GM18861 (cell line): Measurements from ENCODE around the gene WDR93.

Experiments
- ATAC-seq: cut with Tn5 transposase; IDR thresholded peaks from one replicate; pipeline ENCODE4 v1.9.1; 2021; ENCODE audit not compliant: unreplicated experiment

The WDR93 gene

GRCh38 chr15:89747708-89748682, 57.4 kb downstream of the WDR93 start:
- no peak for ATAC-seq

GRCh38 chr15:89749054-89749453, 58.4 kb downstream of the WDR93 start:
- no peak for ATAC-seq

DNA sequence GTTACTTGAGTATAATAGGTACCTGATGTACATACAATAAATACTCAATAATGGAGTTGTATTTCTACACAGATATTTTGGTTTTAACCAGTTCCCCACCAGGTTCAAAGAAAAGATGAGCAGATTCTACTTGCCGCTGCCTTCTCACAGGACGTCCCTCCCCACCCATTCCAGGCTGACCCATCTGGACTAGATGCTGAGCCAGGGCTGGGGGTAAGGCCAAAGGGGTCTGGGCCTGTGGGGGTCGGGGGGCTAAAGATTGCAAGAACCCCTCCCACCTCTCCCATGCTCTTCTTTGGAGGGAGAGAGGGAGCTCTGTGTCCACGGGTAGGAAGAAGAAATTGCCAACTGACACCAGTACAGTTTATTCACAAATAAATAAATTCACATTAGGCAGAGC, 58.9 kb downstream of the WDR93 start:
- no peak for ATAC-seq

- ATAC-seq: no peak
Measured at GRCh38 chr15:89749951-89750559, 59.4 kb downstream of the WDR93 start.

DNA sequence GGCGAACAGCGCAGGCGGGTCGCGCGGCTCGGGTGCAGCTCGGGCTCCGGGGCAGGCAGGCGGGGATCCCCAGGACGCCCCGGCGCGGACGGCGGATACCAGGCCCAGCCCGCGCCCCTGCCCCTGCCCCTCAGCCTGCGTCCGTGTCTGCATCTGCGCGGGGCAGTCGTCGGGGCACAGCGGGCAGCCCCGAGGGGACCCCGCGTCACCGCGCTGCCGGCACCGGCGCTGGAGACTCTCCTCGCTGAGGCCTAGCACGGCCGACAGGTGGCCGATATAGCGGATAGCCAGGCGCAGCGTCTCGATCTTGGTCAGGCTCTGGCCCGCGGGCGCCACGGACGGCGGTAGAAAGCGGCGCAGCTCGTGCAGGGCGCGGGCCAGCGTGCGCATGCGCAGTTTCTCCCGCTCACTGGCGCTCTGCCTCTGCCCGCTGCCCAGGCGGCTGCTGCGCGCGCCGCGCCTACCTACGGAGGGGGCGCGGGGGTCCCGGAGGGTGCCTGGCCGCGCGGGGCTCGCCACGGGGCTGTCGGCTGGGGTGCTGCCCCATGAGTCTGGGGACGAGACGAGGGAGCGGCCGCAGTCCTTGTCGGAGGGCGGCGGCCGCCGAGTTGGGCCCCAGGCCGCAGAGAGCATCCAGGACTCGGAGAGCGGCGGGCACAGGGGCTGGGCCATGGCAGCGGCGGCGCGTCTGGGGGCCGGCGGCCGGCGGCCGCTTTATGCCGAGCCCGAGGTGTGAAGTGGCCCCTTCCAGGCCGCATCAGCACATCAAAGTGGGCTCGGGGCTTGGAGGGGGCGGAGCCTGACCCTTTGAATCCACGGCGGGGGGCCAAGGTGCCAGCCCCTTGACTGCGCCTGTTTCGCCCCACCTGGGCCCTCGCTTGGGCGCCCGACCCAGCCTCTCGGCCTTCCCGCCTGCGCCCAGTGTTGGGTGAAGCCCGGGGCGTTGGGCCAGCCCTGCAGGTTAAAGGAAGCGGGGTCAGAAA, 60.2 kb downstream of the WDR93 start, which contains the start of gene MESP1:
Gene MESP1, minus strand, starts transcription at position 690 of the 983 bp plus-strand sequence. Its CDS starts 18 bp downstream, at position 672.
- peak; percentile 95 for ATAC-seq

GRCh38 chr15:89751748-89752147, 61.1 kb downstream of the WDR93 start:
- ATAC-seq: no peak

- no peak for ATAC-seq
Measured at GRCh38 chr15:89753855-89754254, 63.2 kb downstream of the WDR93 start.

GRCh38 chr15:89754361-89755154, 63.9 kb downstream of the WDR93 start:
- ATAC-seq: no peak

DNA sequence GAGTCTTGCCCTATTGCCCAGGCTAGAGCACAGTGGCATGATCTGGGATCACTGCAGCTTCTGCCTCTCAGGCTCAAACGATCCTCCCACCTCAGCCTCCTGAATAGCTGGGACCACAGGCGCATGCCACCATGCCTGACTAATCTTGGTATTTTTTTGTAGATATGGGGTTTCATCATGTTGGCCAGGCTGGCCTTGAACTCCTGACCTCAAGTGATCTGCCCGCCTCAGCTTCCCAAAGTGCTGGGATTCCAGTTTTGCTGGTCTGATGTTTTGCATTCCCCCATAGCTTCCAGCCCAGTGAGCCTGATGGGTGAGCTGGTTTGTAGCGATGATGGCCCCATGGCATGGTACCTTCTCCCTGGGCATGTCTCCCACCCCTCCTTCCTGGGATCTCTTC, 65.1 kb downstream of the WDR93 start:
- ATAC-seq: no peak

GRCh38 chr15:89756897-89757296, 66.3 kb downstream of the WDR93 start:
- no peak for ATAC-seq

GRCh38 chr15:89758283-89758682, 67.7 kb downstream of the WDR93 start:
- no peak for ATAC-seq

DNA sequence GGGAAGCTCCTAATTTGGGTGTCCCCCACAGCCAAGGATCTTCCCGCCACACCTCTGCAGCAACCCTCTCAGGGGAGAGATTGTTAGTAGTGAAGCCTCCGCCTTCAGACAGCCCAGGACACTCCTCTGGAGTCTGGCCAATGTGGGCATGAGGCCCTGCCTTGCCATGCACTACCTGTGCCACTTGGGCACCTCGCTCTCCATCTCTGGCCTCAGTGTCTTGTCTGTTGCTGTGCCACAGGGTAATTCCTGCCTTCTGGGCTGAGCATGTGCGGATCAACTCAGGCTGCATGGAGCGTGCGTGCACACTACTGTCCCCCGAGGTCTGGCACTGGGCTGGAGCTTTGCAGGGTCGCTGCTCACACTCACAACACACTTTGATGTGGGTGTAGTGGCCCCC, 68.4 kb downstream of the WDR93 start:
- no peak for ATAC-seq

DNA sequence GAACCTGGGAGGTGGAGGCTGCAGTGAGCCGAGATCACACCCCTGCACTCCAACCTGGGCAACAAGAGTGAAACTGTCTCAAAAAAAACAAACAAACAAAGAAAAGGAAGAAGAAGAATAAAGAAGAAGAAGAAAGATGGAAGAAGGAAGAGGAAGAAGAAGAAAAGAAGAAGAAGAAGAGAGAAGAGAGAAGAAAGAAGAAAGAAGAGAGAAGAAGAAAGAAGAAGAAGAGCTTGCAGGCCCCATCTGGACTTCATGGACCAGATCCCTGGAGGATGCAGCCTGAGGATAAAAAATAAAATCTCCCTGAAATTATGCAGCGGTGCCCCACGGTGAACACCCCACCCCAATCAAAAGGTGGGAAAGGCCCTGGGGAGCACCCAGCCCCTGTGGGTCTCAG, 69.2 kb downstream of the WDR93 start:
- no peak for ATAC-seq

- no peak for ATAC-seq
Measured at GRCh38 chr15:89760303-89761008, 69.8 kb downstream of the WDR93 start.

- no peak for ATAC-seq
Measured at GRCh38 chr15:89761009-89761831, 70.6 kb downstream of the WDR93 start.

DNA sequence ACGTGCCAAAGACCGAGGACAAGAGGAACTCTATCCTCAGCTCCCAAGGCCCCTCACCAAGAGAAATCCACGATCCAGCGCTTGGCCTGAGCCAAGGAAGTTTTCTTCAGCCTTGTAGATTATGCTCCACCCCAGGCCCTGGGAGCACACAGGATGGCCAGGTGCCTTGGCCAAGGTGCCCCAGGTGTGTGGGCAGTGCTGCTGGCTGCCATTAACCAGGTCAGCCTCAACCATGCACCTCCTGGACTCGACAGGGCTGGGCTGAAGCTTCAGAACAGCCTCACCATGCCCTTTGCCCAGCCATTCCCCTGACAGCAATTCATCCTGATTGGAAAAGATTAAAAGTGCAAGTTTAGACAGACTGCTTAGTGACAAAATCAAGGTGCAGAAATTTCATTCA, 71.3 kb downstream of the WDR93 start:
- no peak for ATAC-seq

DNA sequence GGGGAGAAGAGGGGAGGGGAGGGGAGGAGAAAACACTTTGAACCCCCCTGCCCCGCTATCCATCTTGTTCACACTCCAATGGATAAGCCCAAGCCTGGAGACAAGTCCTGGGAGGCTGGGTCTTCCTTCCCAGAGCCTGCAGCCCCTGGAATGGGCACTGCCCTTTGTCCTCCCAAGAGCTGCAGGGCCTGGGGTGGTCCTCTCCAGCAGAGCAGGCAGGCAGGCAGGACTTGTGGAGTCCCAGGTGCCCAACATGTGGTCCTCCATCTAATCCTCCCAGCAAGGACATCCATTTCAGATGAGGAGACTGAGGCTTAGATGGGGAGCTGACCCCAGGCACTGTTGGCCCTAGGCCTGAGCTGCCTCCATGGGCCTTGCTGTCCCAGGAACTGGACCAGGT, 75.1 kb downstream of the WDR93 start:
- ATAC-seq: no peak

DNA sequence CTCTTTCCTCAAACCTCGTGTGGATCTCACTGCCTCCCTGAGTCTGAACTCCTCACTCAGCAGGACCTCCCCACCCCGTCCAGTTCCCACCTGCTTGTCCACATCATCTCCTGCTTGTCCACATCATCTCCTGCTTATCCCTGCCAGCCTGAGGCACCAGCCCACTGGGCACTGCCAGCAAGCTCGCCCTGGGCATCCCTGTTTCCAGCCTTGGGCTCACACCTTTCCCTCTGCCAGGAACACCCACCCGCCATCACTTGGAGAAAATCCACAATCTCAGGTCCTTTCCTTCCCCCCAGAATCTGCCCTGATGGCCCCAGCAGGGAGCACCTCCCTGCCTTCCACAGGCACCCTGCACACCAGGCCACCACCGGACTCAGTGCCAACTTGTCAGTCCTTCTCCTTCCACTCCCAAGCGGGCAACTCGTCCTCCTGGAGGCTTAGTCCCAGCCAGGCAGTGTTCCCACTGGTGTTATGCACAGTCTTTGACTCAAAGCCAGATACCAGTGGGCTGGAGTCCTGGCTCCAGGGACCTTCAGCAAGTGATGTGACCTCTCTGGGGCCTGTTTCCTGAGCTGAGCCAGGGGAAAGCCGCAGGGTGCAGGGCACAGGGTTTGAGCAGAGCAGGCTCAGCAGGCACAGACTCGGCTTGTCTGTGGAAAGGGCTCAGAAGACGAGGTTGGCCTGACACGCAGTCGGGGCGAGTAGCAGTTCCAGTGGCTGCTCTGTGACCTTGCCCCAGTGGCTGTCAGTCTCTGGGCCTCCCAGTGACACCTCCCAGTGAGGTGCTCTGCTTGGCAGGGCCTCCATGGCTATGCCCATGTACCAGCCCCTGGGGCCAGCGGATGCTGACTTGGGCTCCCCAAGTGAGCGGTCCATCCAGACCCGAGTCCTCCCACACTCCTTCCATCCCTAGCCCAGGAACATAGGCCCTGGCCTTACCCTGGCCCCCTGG, 76.0 kb downstream of the WDR93 start:
- ATAC-seq: no peak
